ENCODE measurements around the gene GAS7. TPM values are rescaled to one million over a fixed set of nuclear protein-coding genes. Genes with fewer than 3 reads are reported as not detected.

Gene GAS7
- total RNA-seq, 6 donors from 2014 or later = 19.9 to 87.1 (median 41.5) TPM

DNA sequence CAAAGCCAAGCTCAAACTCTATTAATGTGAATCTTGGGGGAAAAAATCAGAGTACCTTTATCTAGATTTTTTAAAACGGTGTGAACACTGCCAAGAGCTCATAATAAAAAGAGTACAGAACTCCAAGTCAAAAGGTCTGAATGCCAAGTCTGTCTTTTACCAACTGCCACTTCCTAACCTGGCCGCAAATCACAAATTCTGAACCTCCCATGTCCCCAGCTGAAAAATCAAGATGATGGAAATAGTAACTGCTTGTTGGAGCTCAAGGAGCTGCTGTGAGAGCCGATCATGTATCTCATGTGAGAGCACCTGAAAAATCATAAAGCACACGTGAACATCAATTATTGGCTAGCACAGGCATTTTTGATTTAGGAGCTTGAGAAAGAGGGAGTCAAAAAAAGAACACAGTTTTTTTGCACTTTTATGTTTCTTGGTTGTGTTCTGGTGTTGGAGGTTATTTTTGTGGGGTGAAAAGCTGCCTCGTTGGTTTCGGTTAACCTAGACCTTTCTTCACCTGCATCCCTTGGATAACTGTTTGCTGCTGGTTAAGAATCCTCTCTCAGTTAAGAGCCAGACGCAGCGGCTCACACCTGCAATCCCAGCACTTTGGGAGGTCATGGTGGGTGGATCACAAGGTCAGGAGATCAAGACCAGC lies 50.5 kb downstream of the GAS7 start:
- no peak overlapping the region for H3K4me3 ChIP-seq
- ATAC-seq (ENCODE audit: low FRiP score in 2 of 2) (no peak), DNase-seq (no peak)
- WGBS, 2 donors = 78 to 91% methylated on average over 8 of the region's 8 CpGs
- H3K9me3 ChIP-seq = no peaks in the 10 kb centered on the region
- H3K36me3 ChIP-seq = no peaks in the 10 kb centered on the region
- H3K4me1 ChIP-seq = peaks cover 5 to 20% (median 8%) of the 10 kb centered on the region in 4 donors
- H3K27me3 ChIP-seq = no peaks in the 10 kb centered on the region
- TF ChIP-seq CTCF (IDR thresholded peaks at IDR 0.05) = no peak
- H3K27ac ChIP-seq = no peak overlapping the region

DNA sequence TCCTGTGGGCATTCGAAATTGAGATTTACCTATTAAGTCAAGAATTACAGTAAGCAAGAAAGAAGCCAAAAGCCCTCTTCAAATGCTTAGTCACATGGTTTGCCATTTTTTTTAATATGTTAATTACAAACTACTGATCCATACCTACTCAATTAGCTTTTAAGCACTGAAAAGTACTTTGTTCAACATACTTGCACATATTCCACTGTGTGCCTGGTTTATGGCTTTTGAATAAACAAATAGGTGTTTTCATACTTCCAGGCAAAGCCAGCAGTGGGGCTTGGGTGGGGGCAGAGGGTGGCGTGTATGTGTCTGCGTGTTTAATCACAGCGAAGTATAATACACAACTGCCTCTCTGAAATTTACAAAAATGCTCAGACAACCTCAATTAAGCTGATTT lies 51.4 kb downstream of the GAS7 start:
- TF ChIP-seq EP300 (IDR thresholded peaks at IDR 0.05) (no peak), CTCF (IDR thresholded peaks at IDR 0.05) (no peak), POLR2A (IDR thresholded peaks at IDR 0.05) (no peak), POLR2AphosphoS5 (IDR thresholded peaks at IDR 0.05) (no peak)
- DNase-seq = no peak

DNA sequence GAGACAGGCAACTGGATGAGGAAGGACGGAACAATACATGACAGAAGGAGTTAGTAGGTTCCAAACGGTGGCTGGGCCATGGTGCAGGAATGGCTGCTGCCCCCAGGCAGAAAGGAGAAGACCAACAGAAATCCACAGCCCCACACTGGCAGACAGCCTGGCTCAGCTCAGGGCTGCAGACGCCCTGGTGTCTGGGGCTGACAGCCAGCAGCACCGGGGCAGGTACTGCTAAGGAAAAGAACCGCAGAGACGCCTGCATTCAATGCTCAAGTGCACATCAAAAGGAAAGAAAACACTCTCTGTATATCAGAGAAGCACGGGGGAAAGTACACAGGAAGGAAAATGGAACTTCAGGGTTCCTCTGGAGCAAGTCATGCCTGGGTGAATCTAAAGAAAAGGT lies 53.4 kb downstream of the GAS7 start:
- WGBS, 2 donors = 43 to 45% methylated on average over 7 of the region's 7 CpGs
- TF ChIP-seq POLR2AphosphoS5 (IDR thresholded peaks at IDR 0.05) (no peak), CTCF (IDR thresholded peaks at IDR 0.05) (no peak), EP300 (IDR thresholded peaks at IDR 0.05) (no peak), POLR2A (IDR thresholded peaks at IDR 0.05) (no peak)
- Histone ChIP-seq H3K9me3 (no peaks in the 10 kb centered on the region), H3K4me3 (no peak overlapping the region), H3K36me3 (no peaks in the 10 kb centered on the region), H3K27me3 (no peaks in the 10 kb centered on the region), H3K4me1 (peaks cover 0 to 7% (median 2%) of the 10 kb centered on the region in 4 donors), H3K27ac (no peak overlapping the region)
- DNase-seq = no peak
- ATAC-seq (ENCODE audit: low FRiP score in 2 of 2) = no peak

More for the DNA sequence above, 51.4 kb downstream of the GAS7 start:
- no peak overlapping the region for H3K4me3 ChIP-seq
- peaks cover 0 to 20% (median 8%) of the 10 kb centered on the region in 4 donors for H3K4me1 ChIP-seq
- H3K27ac ChIP-seq = no peak overlapping the region
- H3K36me3 ChIP-seq = no peaks in the 10 kb centered on the region
- no peak for ATAC-seq (ENCODE audit: low FRiP score in 2 of 2)
- no peaks in the 10 kb centered on the region for H3K9me3 ChIP-seq
- H3K27me3 ChIP-seq = no peaks in the 10 kb centered on the region
- 76% methylated on average over 4 of the region's 4 CpGs for WGBS, 2 donors

- TF ChIP-seq EP300 (IDR thresholded peaks at IDR 0.05) (no peak), POLR2A (IDR thresholded peaks at IDR 0.05) (no peak), POLR2AphosphoS5 (IDR thresholded peaks at IDR 0.05) (no peak), CTCF (IDR thresholded peaks at IDR 0.05) (no peak)
Measured at GRCh38 chr17:10144456-10144855, 54.0 kb downstream of the GAS7 start.

DNA sequence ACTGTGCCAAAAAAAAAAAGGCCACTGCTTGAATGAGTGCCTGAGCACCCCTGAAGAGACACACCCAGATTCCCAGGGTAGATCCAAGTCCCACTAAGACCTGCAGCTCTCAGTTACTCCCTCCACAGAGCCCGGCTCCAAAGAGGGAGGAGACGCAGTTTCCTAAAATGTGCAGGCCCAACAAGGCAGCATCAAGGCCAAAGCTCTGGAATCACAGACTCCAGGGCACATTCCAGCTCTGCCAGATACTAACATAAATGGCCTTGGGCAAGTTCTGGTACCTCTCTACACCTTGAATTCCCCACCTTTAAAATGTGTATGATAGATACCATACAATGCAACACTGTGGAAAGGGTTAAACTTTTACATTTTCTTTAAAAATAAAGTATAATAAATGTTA lies 57.0 kb downstream of the GAS7 start:
- Histone ChIP-seq H3K9me3 (no peaks in the 10 kb centered on the region), H3K4me1 (peaks cover 0 to 7% (median under 1%) of the 10 kb centered on the region in 4 donors), H3K4me3 (no peak overlapping the region), H3K27ac (no peak overlapping the region), H3K27me3 (no peaks in the 10 kb centered on the region), H3K36me3 (no peaks in the 10 kb centered on the region)
- TF ChIP-seq CTCF (IDR thresholded peaks at IDR 0.05) (no peak), POLR2AphosphoS5 (IDR thresholded peaks at IDR 0.05) (no peak), POLR2A (IDR thresholded peaks at IDR 0.05) (no peak), EP300 (IDR thresholded peaks at IDR 0.05) (no peak)
- DNase-seq = no peak
- WGBS, 2 donors = 95 to 100% methylated on average over 2 of the region's 2 CpGs
- ATAC-seq (ENCODE audit: low FRiP score in 2 of 2) = no peak

More at GRCh38 chr17:10144456-10144855, 54.0 kb downstream of the GAS7 start:
- Histone ChIP-seq H3K36me3 (no peaks in the 10 kb centered on the region), H3K9me3 (no peaks in the 10 kb centered on the region), H3K4me3 (no peak overlapping the region), H3K27ac (no peak overlapping the region), H3K4me1 (peaks cover 0 to 7% (median 0%) of the 10 kb centered on the region in 4 donors), H3K27me3 (no peaks in the 10 kb centered on the region)
- ATAC-seq (ENCODE audit: low FRiP score in 2 of 2) (no peak), DNase-seq (no peak)
- WGBS, 2 donors = 84 to 85% methylated on average over 6 of the region's 6 CpGs
